ENCODE results near the gene ACAD8. TPM values are rescaled to one million over a fixed set of nuclear protein-coding genes. Genes with fewer than 3 reads are reported as not detected.

The ACAD8 gene
- total and polyA plus RNA-seq, 10 donors, result 15.7 to 37.5 (median 27.2) TPM

GRCh38 chr11:134294664-134295063, 41.3 kb downstream of the ACAD8 start:
- no peak for DNase-seq
- WGBS, 5 donors, result 61 to 86% (median 77%) methylated on average over 9 of the region's 9 CpGs
- H3K4me3 ChIP-seq, result no peak overlapping the region
- intact Hi-C loops (cut with DNase I; ENCODE audit: low total_unique reads), result no loop called here
- no peaks in the 10 kb centered on the region for H3K36me3 ChIP-seq
- H3K27me3 ChIP-seq (replicated peaks in 1 of 7), result peaks cover 0 to 4% (median 0%) of the 10 kb centered on the region in 7 donors
- no peak overlapping the region for H3K27ac ChIP-seq
- no peaks in the 10 kb centered on the region for H3K9me3 ChIP-seq
- TF ChIP-seq CTCF (IDR thresholded peaks at IDR 0.05 in 8 of 11, conservative IDR thresholded peaks at IDR 0.05 in 3 of 11) (no peak), POLR2AphosphoS5 (IDR thresholded peaks at IDR 0.05) (no peak), POLR2A (IDR thresholded peaks at IDR 0.05) (no peak)
- no peaks in the 10 kb centered on the region for H3K4me1 ChIP-seq

GRCh38 chr11:134312223-134312622, 58.9 kb downstream of the ACAD8 start:
- H3K27me3 ChIP-seq (replicated peaks in 1 of 7), result peaks cover 0 to 38% (median 0%) of the 10 kb centered on the region in 7 donors
- H3K4me3 ChIP-seq, result no peak overlapping the region
- peaks cover 0 to 15% (median 11%) of the 10 kb centered on the region in 8 donors for H3K9me3 ChIP-seq
- intact Hi-C loops (cut with DNase I; ENCODE audit: low total_unique reads), result no loop called here
- H3K4me1 ChIP-seq, result no peaks in the 10 kb centered on the region
- TF ChIP-seq CTCF (IDR thresholded peaks at IDR 0.05 in 8 of 11, conservative IDR thresholded peaks at IDR 0.05 in 3 of 11), result no peak
- no peak for DNase-seq
- H3K36me3 ChIP-seq, result no peaks in the 10 kb centered on the region
- no peak overlapping the region for H3K27ac ChIP-seq
- 85 to 89% (median 86%) methylated on average over 12 of the region's 12 CpGs for WGBS, 5 donors

GRCh38 chr11:134312807-134313206, 59.4 kb downstream of the ACAD8 start:
- TF ChIP-seq POLR2AphosphoS5 (IDR thresholded peaks at IDR 0.05) (no peak), POLR2A (IDR thresholded peaks at IDR 0.05) (no peak), CTCF (IDR thresholded peaks at IDR 0.05 in 8 of 11, conservative IDR thresholded peaks at IDR 0.05 in 3 of 11) (no peak)

GRCh38 chr11:134313379-134313778, 60.0 kb downstream of the ACAD8 start:
- WGBS, 5 donors, result 86 to 97% (median 90%) methylated on average over 10 of the region's 10 CpGs
- Histone ChIP-seq H3K27ac (no peak overlapping the region), H3K4me3 (no peak overlapping the region), H3K4me1 (no peaks in the 10 kb centered on the region), H3K36me3 (no peaks in the 10 kb centered on the region), H3K27me3 (replicated peaks in 1 of 7) (peaks cover 0 to 39% (median 0%) of the 10 kb centered on the region in 7 donors), H3K9me3 (peaks cover 0 to 26% (median 22%) of the 10 kb centered on the region in 8 donors)
- DNase-seq, result no peak
- TF ChIP-seq POLR2AphosphoS5 (IDR thresholded peaks at IDR 0.05), result no peak
- no peak for TF ChIP-seq POLR2A (IDR thresholded peaks at IDR 0.05)
- TF ChIP-seq CTCF (IDR thresholded peaks at IDR 0.05 in 8 of 11, conservative IDR thresholded peaks at IDR 0.05 in 3 of 11), result no peak
- intact Hi-C loops (cut with DNase I; ENCODE audit: low total_unique reads), result no loop called here

More at GRCh38 chr11:134312807-134313206, 59.4 kb downstream of the ACAD8 start:
- no peaks in the 10 kb centered on the region for H3K36me3 ChIP-seq
- no peak overlapping the region for H3K27ac ChIP-seq
- intact Hi-C loops (cut with DNase I; ENCODE audit: low total_unique reads), result no loop called here
- DNase-seq, result no peak
- H3K4me1 ChIP-seq, result no peaks in the 10 kb centered on the region
- WGBS, 5 donors, result 68 to 80% (median 75%) methylated on average over 3 to 5 of the region's 5 CpGs
- peaks cover 0 to 38% (median 0%) of the 10 kb centered on the region in 7 donors for H3K27me3 ChIP-seq (replicated peaks in 1 of 7)
- no peak overlapping the region for H3K4me3 ChIP-seq
- H3K9me3 ChIP-seq, result peaks cover 0 to 21% (median 17%) of the 10 kb centered on the region in 8 donors

All from spleen (tissue), 11 donors.